AG04449 (cell line): Measurements from ENCODE around the gene TPGS1.

Experiments used
- CTCF ChIA-PET: fragments of 350-600 bp; formaldehyde crosslinking; extraction: SDS; loops from one replicate; lab custom pipeline; 2021; ENCODE audit warnings: antibody characterized with exemption; lab: Yijun Ruan, JAX
- POLR2A ChIA-PET: fragments of 400-600, 350-600 bp; formaldehyde crosslinking; extraction: SDS; loops from one replicate; lab custom pipeline; 2020; ENCODE audit warnings: antibody characterized with exemption, inconsistent platforms; lab: Yijun Ruan, JAX
- DNase-seq: peaks from one replicate; pipeline ENCODE4 v3.0.0-alpha.2; 2010; ENCODE audit warnings: low read depth, low spot score
- H3K4me3 ChIP-seq: 2 replicates; pipeline ENCODE4 v1.5.1; 2011; ENCODE audit warnings: low read depth, mild to moderate bottlenecking, control low read depth, low read length
- CTCF ChIP-seq: IDR thresholded peaks from one replicate; pipeline ENCODE4 v1.5.1; 2011; ENCODE audit warnings: mild to moderate bottlenecking, moderate library complexity, low read length, control low read depth, inconsistent platforms; ENCODE audit not compliant: insufficient read depth; ENCODE audit errors: missing control alignments

TPGS1 gene

GRCh38 chr19:461721-462551 lies 45.4 kb upstream of the TPGS1 start:
- POLR2A ChIA-PET, result no interaction called here
- no peak for DNase-seq
- H3K4me3 ChIP-seq, result no peak overlapping the region
- CTCF ChIA-PET, result interaction anchor here (0.6 kb wide), 1 partner anchor 19 kb away, joined by 3 read pairs; no protein-coding TSS in a partner anchor
- no peak for TF ChIP-seq CTCF

- DNase-seq, result no peak
- TF ChIP-seq CTCF, result no peak
- H3K4me3 ChIP-seq, result no peak overlapping the region
- CTCF ChIA-PET, result no interaction called here
- POLR2A ChIA-PET, result no interaction called here
Measured at GRCh38 chr19:463483-464207, 43.7 kb upstream of the TPGS1 start.

GRCh38 chr19:464208-464545 lies 43.1 kb upstream of the TPGS1 start:
- no peak for TF ChIP-seq CTCF
- POLR2A ChIA-PET, result no interaction called here
- no peak overlapping the region for H3K4me3 ChIP-seq
- CTCF ChIA-PET, result no interaction called here
- DNase-seq, result no peak

- ChIA-PET POLR2A (no interaction called here), CTCF (no interaction called here)
- TF ChIP-seq CTCF, result no peak
- DNase-seq, result no peak
- no peak overlapping the region for H3K4me3 ChIP-seq
Measured at GRCh38 chr19:465056-465816, 42.1 kb upstream of the TPGS1 start.

- POLR2A ChIA-PET, result no interaction called here
- no peak for DNase-seq
- CTCF ChIA-PET, result no interaction called here
- H3K4me3 ChIP-seq, result no peak overlapping the region
- no peak for TF ChIP-seq CTCF
Measured at GRCh38 chr19:467554-467953, 39.7 kb upstream of the TPGS1 start.
